WI38 (cell line): Measurements from ENCODE around the gene SLC16A13.
A peak's percentile ranks its signal among the peaks of the same experiment; 100 is the strongest.

Experiments used
- H3K4me3 ChIP-seq: 2 replicates; pipeline ENCODE4 v1.5.1; 2011; ENCODE audit warnings: low read depth, mild to moderate bottlenecking, control low read depth, low read length
- CTCF ChIP-seq: IDR thresholded peaks from 2 replicates; pipeline ENCODE4 v1.5.1; 2012; ENCODE audit warnings: low read depth, mild to moderate bottlenecking, control low read depth, low read length

The SLC16A13 gene

GRCh38 chr17:6996256-6997011 is 39.4 kb upstream of the SLC16A13 start:
- no peak for TF ChIP-seq CTCF
- no peak overlapping the region for H3K4me3 ChIP-seq

GRCh38 chr17:6997171-6997570 is 38.6 kb upstream of the SLC16A13 start:
- TF ChIP-seq CTCF, result no peak

GRCh38 chr17:6998855-6999508 is 36.8 kb upstream of the SLC16A13 start:
- no peak for TF ChIP-seq CTCF
- no peak overlapping the region for H3K4me3 ChIP-seq

More at GRCh38 chr17:6997171-6997570, 38.6 kb upstream of the SLC16A13 start:
- no peak overlapping the region for H3K4me3 ChIP-seq

- H3K4me3 ChIP-seq, result no peak overlapping the region
- TF ChIP-seq CTCF, result peak; percentile 61
Measured at GRCh38 chr17:7001318-7001961, 34.4 kb upstream of the SLC16A13 start.

GRCh38 chr17:7002288-7003047 is 33.3 kb upstream of the SLC16A13 start:
- H3K4me3 ChIP-seq, result no peak overlapping the region
- TF ChIP-seq CTCF, result no peak

- no peak for TF ChIP-seq CTCF
- no peak overlapping the region for H3K4me3 ChIP-seq
Measured at GRCh38 chr17:7003745-7004144, 32.1 kb upstream of the SLC16A13 start.
